ENCODE results near the gene CTRL. TPM values are rescaled to one million over a fixed set of nuclear protein-coding genes. Genes with fewer than 3 reads are reported as not detected.

Gene CTRL
- total RNA-seq, 6 experiments from 2014 or later, result 0.12 to 0.49 (median 0.44) TPM; not detected in 3

GRCh38 chr16:67945392-67945933, 13.8 kb upstream of the CTRL start:
- H3K27ac ChIP-seq, result no peak overlapping the region
- no CpG with 5 or more reads among the region's 24 CpGs for WGBS (ENCODE audit: insufficient coverage, low coverage, low lambda C conversion rate, missing lambda C conversion rate)
- peaks cover 0 to 28% (median 14%) of the 10 kb centered on the region in 4 donors for H3K4me1 ChIP-seq
- H3K36me3 ChIP-seq, result peaks cover 0 to 35% (median 11%) of the 10 kb centered on the region in 4 donors
- TF ChIP-seq POLR2A (IDR thresholded peaks at IDR 0.05) (no peak), CTCF (IDR thresholded peaks at IDR 0.05) (no peak)
- no peaks in the 10 kb centered on the region for H3K9me3 ChIP-seq
- ATAC-seq (no peak), DNase-seq (peak in 1 of 3 donors; percentile 21)
- no peak overlapping the region for H3K4me3 ChIP-seq
- intact Hi-C loops (cut with DNase I), result no loop called here
- no peaks in the 10 kb centered on the region for H3K27me3 ChIP-seq

GRCh38 chr16:67944690-67945391, 13.2 kb upstream of the CTRL start:
- intact Hi-C loops (cut with DNase I), result no loop called here
- Histone ChIP-seq H3K27ac (peak overlapping the region in 2 of 3 donors; percentile 79 to 83), H3K36me3 (peaks cover 0 to 29% (median 8%) of the 10 kb centered on the region in 4 donors), H3K9me3 (no peaks in the 10 kb centered on the region), H3K4me1 (peaks cover 0 to 34% (median 14%) of the 10 kb centered on the region in 4 donors), H3K27me3 (no peaks in the 10 kb centered on the region), H3K4me3 (no peak overlapping the region)
- no peak for ATAC-seq
- WGBS (ENCODE audit: insufficient coverage, low coverage, low lambda C conversion rate, missing lambda C conversion rate), result no CpG with 5 or more reads among the region's 24 CpGs
- TF ChIP-seq POLR2A (IDR thresholded peaks at IDR 0.05), result no peak
- no peak for TF ChIP-seq CTCF (IDR thresholded peaks at IDR 0.05)
- peak in 1 of 3 donors; percentile 25 for DNase-seq

GRCh38 chr16:67943619-67944504, 12.2 kb upstream of the CTRL start, which contains the start of gene LCAT:
Gene LCAT (minus strand): TSS chr16:67944120. CDS start chr16:67944101, 19 bp downstream.
- no peaks in the 10 kb centered on the region for H3K27me3 ChIP-seq
- DNase-seq (peak; percentile 88 to 95 (median 91)), ATAC-seq (peak; percentile 77 to 84 (median 80))
- H3K9me3 ChIP-seq, result no peaks in the 10 kb centered on the region
- TF ChIP-seq CTCF (IDR thresholded peaks at IDR 0.05), result no peak
- TF ChIP-seq POLR2A (IDR thresholded peaks at IDR 0.05), result peak; percentile 95
- 33% methylated on average over 3 of the region's 23 CpGs for WGBS (ENCODE audit: insufficient coverage, low coverage, low lambda C conversion rate, missing lambda C conversion rate)
- peaks cover 0 to 22% (median 8%) of the 10 kb centered on the region in 4 donors for H3K36me3 ChIP-seq
- intact Hi-C loops (cut with DNase I), result no loop called here
- H3K4me3 ChIP-seq, result peak within 1 kb of the TSS; percentile 38 to 64 (median 63)
- H3K27ac ChIP-seq, result peak within 1 kb of the TSS; percentile 47 to 83 (median 79)
- H3K4me1 ChIP-seq, result peaks cover 0 to 38% (median 14%) of the 10 kb centered on the region in 4 donors

GRCh38 chr16:67943256-67943618, 11.6 kb upstream of the CTRL start:
- peaks cover 0 to 38% (median 14%) of the 10 kb centered on the region in 4 donors for H3K4me1 ChIP-seq
- no peak for TF ChIP-seq POLR2A (IDR thresholded peaks at IDR 0.05)
- H3K9me3 ChIP-seq, result no peaks in the 10 kb centered on the region
- peak overlapping the region; percentile 38 to 64 (median 63) for H3K4me3 ChIP-seq
- WGBS (ENCODE audit: insufficient coverage, low coverage, low lambda C conversion rate, missing lambda C conversion rate), result 0% methylated on average over 1 of the region's 6 CpGs
- peaks cover 0 to 21% (median 8%) of the 10 kb centered on the region in 4 donors for H3K36me3 ChIP-seq
- intact Hi-C loops (cut with DNase I), result no loop called here
- peak overlapping the region; percentile 47 to 83 (median 79) for H3K27ac ChIP-seq
- ATAC-seq, result peak; percentile 45 to 73 (median 64)
- DNase-seq, result peak; percentile 63 to 89 (median 78)
- no peaks in the 10 kb centered on the region for H3K27me3 ChIP-seq
